Loucy (cell line): ENCODE measurements around the gene ABLIM2.

ENCODE experiments used
- H2AFZ ChIP-seq: fragments of 200-600 bp; sonication (generic); 2 replicates; pipeline ENCODE4 v1.6.0; 2016; ENCODE audit warnings: antibody characterized with exemption, mild to moderate bottlenecking, low read length, moderate library complexity
- H3F3A ChIP-seq: fragments of 200-600 bp; 2 replicates; pipeline ENCODE4 v1.6.0; 2016; ENCODE audit warnings: antibody characterized with exemption, low read depth, mild to moderate bottlenecking
- H3K27me3 ChIP-seq: fragments of 200-600 bp; sonication (generic); 2 replicates; pipeline ENCODE4 v1.6.1; 2014; ENCODE audit warnings: low read length, mild to moderate bottlenecking; ENCODE audit not compliant: insufficient read depth, poor library complexity, severe bottlenecking
- H3K36me3 ChIP-seq: fragments of 200-600 bp; sonication (generic); 2 replicates; pipeline ENCODE4 v1.6.1; 2016; ENCODE audit warnings: low read length; ENCODE audit not compliant: insufficient read depth
- H3K4me1 ChIP-seq: fragments of 200-600 bp; sonication (generic); 2 replicates; pipeline ENCODE4 v1.5.1; 2014; ENCODE audit warnings: low read length, mild to moderate bottlenecking; ENCODE audit not compliant: insufficient read depth, poor library complexity, severe bottlenecking
- H3K4me2 ChIP-seq: fragments of 200-600 bp; sonication (generic); 2 replicates; pipeline ENCODE4 v1.6.0; 2014; ENCODE audit warnings: antibody characterized with exemption, low read length, low read depth, mild to moderate bottlenecking; ENCODE audit not compliant: poor library complexity, severe bottlenecking
- H3K4me3 ChIP-seq: fragments of 200-600 bp; sonication (generic); 2 replicates; pipeline ENCODE4 v1.5.1; 2014; ENCODE audit warnings: low read length, mild to moderate bottlenecking, mixed read lengths; ENCODE audit not compliant: poor library complexity, severe bottlenecking
- H3K79me2 ChIP-seq: fragments of 200-600 bp; sonication (generic); 2 replicates; pipeline ENCODE4 v1.6.1; 2014; ENCODE audit warnings: low read length; ENCODE audit not compliant: insufficient read depth
- H3K9ac ChIP-seq: fragments of 200-600 bp; sonication (generic); 2 replicates; pipeline ENCODE4 v1.6.0; 2014; ENCODE audit warnings: mild to moderate bottlenecking, low read depth, low read length, moderate library complexity; ENCODE audit not compliant: poor library complexity, severe bottlenecking
- H3K9me2 ChIP-seq: fragments of 200-600 bp; sonication (generic); replicated peaks from 2 replicates; pipeline ENCODE4 v1.6.1; 2016; ENCODE audit warnings: low read depth, low read length, mixed read lengths
- H3K9me3 ChIP-seq: fragments of 200-600 bp; sonication (generic); 2 replicates; pipeline ENCODE4 v1.6.1; 2014; ENCODE audit warnings: mild to moderate bottlenecking, antibody characterized with exemption, low read length, low read depth; ENCODE audit not compliant: insufficient read depth
- H4K20me1 ChIP-seq: fragments of 200-600 bp; sonication (generic); 2 replicates; pipeline ENCODE4 v1.6.0; 2014; ENCODE audit warnings: antibody characterized with exemption, low read length, mild to moderate bottlenecking; ENCODE audit not compliant: insufficient read depth, poor library complexity, severe bottlenecking
- CTCF ChIP-seq: fragments of 200-600 bp; sonication (generic); conservative IDR thresholded peaks from 2 replicates; pipeline ENCODE4 v1.5.1; 2014; ENCODE audit warnings: mild to moderate bottlenecking, antibody characterized with exemption, low read length
- EZH2phosphoT487 ChIP-seq: fragments of 200-600 bp; IDR thresholded peaks from 2 replicates; pipeline ENCODE4 v1.6.1; 2018; ENCODE audit warnings: antibody characterized with exemption, mild to moderate bottlenecking, moderate library complexity, borderline replicate concordance

ABLIM2 gene

GRCh38 chr4:8118531-8118930 lies 40.1 kb downstream of the ABLIM2 start:
- Histone ChIP-seq H3K9ac (no peak overlapping the region), H3K9me2 (no peaks in the 10 kb centered on the region), H3K9me3 (peaks cover 12% of the 10 kb centered on the region; the same call in 1 of the 2 replicates), H3K79me2 (no peaks in the 10 kb centered on the region), H2AFZ (no peak overlapping the region), H3K27me3 (no peaks in the 10 kb centered on the region), H3K4me2 (no peak overlapping the region), H4K20me1 (no peaks in the 10 kb centered on the region), H3K4me3 (no peak overlapping the region), H3K36me3 (no peaks in the 10 kb centered on the region), H3K4me1 (no peaks in the 10 kb centered on the region), H3F3A (no peaks in the 10 kb centered on the region)
- TF ChIP-seq EZH2phosphoT487 (no peak), CTCF (no peak)

- Histone ChIP-seq H3K4me2 (no peak overlapping the region), H2AFZ (no peak overlapping the region), H3K4me1 (no peaks in the 10 kb centered on the region), H3K9me3 (peaks cover 12% of the 10 kb centered on the region; the same call in 1 of the 2 replicates), H3K36me3 (no peaks in the 10 kb centered on the region), H3F3A (no peaks in the 10 kb centered on the region), H3K9ac (no peak overlapping the region), H3K27me3 (no peaks in the 10 kb centered on the region), H4K20me1 (no peaks in the 10 kb centered on the region), H3K4me3 (no peak overlapping the region), H3K79me2 (no peaks in the 10 kb centered on the region), H3K9me2 (no peaks in the 10 kb centered on the region)
- TF ChIP-seq CTCF (no peak), EZH2phosphoT487 (no peak)
Observed at GRCh38 chr4:8118035-8118434, 40.6 kb downstream of the ABLIM2 start.

GRCh38 chr4:8117278-8117682 lies 41.3 kb downstream of the ABLIM2 start:
- Histone ChIP-seq H3K4me1 (no peaks in the 10 kb centered on the region), H3K27me3 (no peaks in the 10 kb centered on the region), H3K4me3 (no peak overlapping the region), H3K36me3 (no peaks in the 10 kb centered on the region), H3K9me2 (no peaks in the 10 kb centered on the region), H3K9ac (no peak overlapping the region), H3F3A (no peaks in the 10 kb centered on the region), H3K4me2 (no peak overlapping the region), H3K79me2 (no peaks in the 10 kb centered on the region), H4K20me1 (no peaks in the 10 kb centered on the region), H2AFZ (no peak overlapping the region), H3K9me3 (peaks cover 9% of the 10 kb centered on the region; the same call in 1 of the 2 replicates)
- TF ChIP-seq CTCF: no peak
- no peak for TF ChIP-seq EZH2phosphoT487
